Mesenchymal stem cell (in vitro differentiated cells and primary cell): ENCODE measurements around the gene CCNC.

Experiments used
- DNase-seq: peaks from one replicate; pipeline ENCODE4 v3.0.0-alpha.2; 2013
- H2AFZ ChIP-seq: one replicate; pipeline ENCODE4 v1.6.1; 2013; ENCODE audit warnings: low read depth, mild to moderate bottlenecking, control low read depth, inconsistent platforms, low read length, moderate library complexity
- H2AK5ac ChIP-seq: 2 replicates; pipeline ENCODE4 v1.6.1; 2013; ENCODE audit warnings: low read length, moderate library complexity, mild to moderate bottlenecking, inconsistent platforms; ENCODE audit not compliant: severe bottlenecking
- H2BK120ac ChIP-seq: one replicate; pipeline ENCODE4 v1.6.1; 2013; ENCODE audit warnings: low read depth, mild to moderate bottlenecking, inconsistent platforms, low read length, moderate library complexity
- H2BK12ac ChIP-seq, 2 experiments: one replicate each; pipeline ENCODE4 v1.6.1; 2013; ENCODE audit warnings: inconsistent platforms in 2 of 2, low read length in 2 of 2, mild to moderate bottlenecking in 2 of 2, moderate library complexity in 2 of 2, control low read depth in 1 of 2
- H2BK15ac ChIP-seq: one replicate; pipeline ENCODE4 v1.6.1; 2013; ENCODE audit warnings: mild to moderate bottlenecking, low read depth, inconsistent platforms; ENCODE audit not compliant: poor library complexity, severe bottlenecking
- H2BK5ac ChIP-seq: 2 replicates; pipeline ENCODE4 v1.6.1; 2013; ENCODE audit warnings: low read depth, mild to moderate bottlenecking, low read length, control low read depth, inconsistent platforms; ENCODE audit not compliant: poor library complexity, severe bottlenecking
- H3K14ac ChIP-seq, 2 experiments: one replicate each; pipeline ENCODE4 v1.6.1; 2013; ENCODE audit warnings: inconsistent platforms in 2 of 2, low read length in 2 of 2, control low read depth in 1 of 2, mild to moderate bottlenecking in 1 of 2, moderate library complexity in 1 of 2
- H3K18ac ChIP-seq, 2 experiments: one replicate each; pipeline ENCODE4 v1.6.1; 2013; ENCODE audit warnings: inconsistent platforms in 2 of 2, low read length in 2 of 2, control low read depth in 1 of 2, low read depth in 1 of 2, mild to moderate bottlenecking in 1 of 2
- H3K23ac ChIP-seq, 2 experiments: one replicate each; pipeline ENCODE4 v1.6.1; 2013; ENCODE audit warnings: inconsistent platforms in 2 of 2, low read length in 2 of 2, mild to moderate bottlenecking in 2 of 2, moderate library complexity in 2 of 2, control low read depth in 1 of 2
- H3K27ac ChIP-seq: 2 replicates; pipeline ENCODE4 v1.5.1; 2013; ENCODE audit warnings: mild to moderate bottlenecking, moderate library complexity, low read length, control low read depth, inconsistent platforms; ENCODE audit not compliant: poor library complexity, severe bottlenecking
- H3K27me3 ChIP-seq, 2 experiments: 2 replicates each; pipeline versions ENCODE4 v1.6.1 to v1.7.0; 2013; ENCODE audit warnings: low read length in 2 of 2, mild to moderate bottlenecking in 2 of 2, moderate library complexity in 2 of 2, control low read depth in 1 of 2, inconsistent platforms in 1 of 2; ENCODE audit not compliant: control insufficient read depth in 1 of 2, insufficient read depth in 1 of 2
- H3K36me3 ChIP-seq, 2 experiments: 2 replicates each; pipeline versions ENCODE4 v1.6.1 to v1.7.0; 2013; ENCODE audit warnings: low read length in 2 of 2, control low read depth in 1 of 2, inconsistent platforms in 1 of 2, low read depth in 1 of 2, mild to moderate bottlenecking in 1 of 2; ENCODE audit not compliant: insufficient read depth in 2 of 2, control insufficient read depth in 1 of 2
- H3K4ac ChIP-seq, 2 experiments: one replicate each; pipeline ENCODE4 v1.6.1; 2013; ENCODE audit warnings: inconsistent platforms in 2 of 2, low read length in 2 of 2, mild to moderate bottlenecking in 2 of 2, moderate library complexity in 2 of 2, control low read depth in 1 of 2, low read depth in 1 of 2
- H3K4me1 ChIP-seq: 2 replicates; pipeline ENCODE4 v1.6.1; 2013; ENCODE audit warnings: low read depth, low read length, control low read depth; ENCODE audit not compliant: control insufficient read depth, insufficient read depth
- H3K4me2 ChIP-seq: 2 replicates; pipeline ENCODE4 v1.6.1; 2013; ENCODE audit warnings: low read length, mild to moderate bottlenecking, inconsistent platforms; ENCODE audit not compliant: poor library complexity, severe bottlenecking
- H3K4me3 ChIP-seq, 2 experiments: 2 replicates each; pipeline versions ENCODE4 v1.5.1 to v1.7.0; 2013; ENCODE audit warnings: low read length in 2 of 2, mild to moderate bottlenecking in 2 of 2, control low read depth in 1 of 2, low read depth in 1 of 2; ENCODE audit not compliant: insufficient read depth in 1 of 2
- H3K79me1 ChIP-seq: replicated peaks from 2 replicates; pipeline ENCODE4 v1.6.1; 2013; ENCODE audit warnings: mild to moderate bottlenecking, control low read depth, low read length, inconsistent platforms; ENCODE audit not compliant: poor library complexity, severe bottlenecking
- H3K9ac ChIP-seq: 2 replicates; pipeline ENCODE4 v1.7.0; 2013; ENCODE audit warnings: mild to moderate bottlenecking, low read length, moderate library complexity
- H3K9me3 ChIP-seq: 2 replicates; pipeline ENCODE4 v1.7.0; 2013; ENCODE audit warnings: mild to moderate bottlenecking, low read length; ENCODE audit not compliant: control insufficient read depth
- H4K8ac ChIP-seq: one replicate; pipeline ENCODE4 v1.6.1; 2013; ENCODE audit warnings: inconsistent platforms, mild to moderate bottlenecking, low read length, moderate library complexity
- H4K91ac ChIP-seq: one replicate; pipeline ENCODE4 v1.6.1; 2013; ENCODE audit warnings: mild to moderate bottlenecking, low read length, inconsistent platforms
- WGBS: methylation state at CpG from one replicate; pipeline ENCODE4 v1.1.7; 2013; ENCODE audit warnings: mixed read lengths; 5-methylcytosine and 5-hydroxymethylcytosine counted together

The CCNC gene

DNA sequence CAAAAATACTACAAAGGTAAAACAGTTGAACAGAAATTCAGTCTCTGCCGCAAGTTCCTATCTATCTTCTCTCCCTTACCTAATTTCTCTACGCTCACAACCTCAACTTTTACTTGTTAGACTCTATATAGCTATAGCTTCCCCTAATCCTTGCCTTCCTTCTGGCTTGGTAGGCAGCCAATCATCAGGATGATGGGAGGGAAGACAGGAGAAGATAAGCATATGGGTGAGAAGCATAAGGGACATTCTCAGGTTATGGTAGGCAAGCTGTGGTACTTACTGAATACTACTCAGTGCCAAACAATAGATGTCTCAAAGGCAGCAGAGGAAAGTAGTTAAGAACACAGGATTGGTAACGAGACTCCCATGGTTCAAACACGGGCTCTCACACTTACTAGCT is 7.8 kb downstream of the CCNC start:
- H2BK12ac ChIP-seq, result no peak overlapping the region
- no peak overlapping the region for H4K91ac ChIP-seq
- no peak overlapping the region for H3K23ac ChIP-seq
- H3K4me1 ChIP-seq, result no peaks in the 10 kb centered on the region
- no peak for DNase-seq
- peaks cover 0 to 45% of the 10 kb centered on the region in 2 experiments for H3K36me3 ChIP-seq
- no peak overlapping the region for H4K8ac ChIP-seq
- no peak overlapping the region for H3K4ac ChIP-seq
- H2BK120ac ChIP-seq, result no peak overlapping the region
- WGBS, result 30% methylated on average over 1 of the region's 4 CpGs
- H3K27ac ChIP-seq, result no peak overlapping the region
- H3K18ac ChIP-seq, result no peak overlapping the region
- H3K14ac ChIP-seq, result no peak overlapping the region
- H3K27me3 ChIP-seq, result no peaks in the 10 kb centered on the region
- H3K4me2 ChIP-seq, result no peak overlapping the region
- H2AK5ac ChIP-seq, result no peak overlapping the region
- H3K9ac ChIP-seq, result no peak overlapping the region
- H3K9me3 ChIP-seq, result no peaks in the 10 kb centered on the region
- no peak overlapping the region for H2BK5ac ChIP-seq
- peaks cover 6% of the 10 kb centered on the region for H3K79me1 ChIP-seq
- no peak overlapping the region for H2AFZ ChIP-seq
- H2BK15ac ChIP-seq, result no peak overlapping the region
- H3K4me3 ChIP-seq, result no peak overlapping the region

DNA sequence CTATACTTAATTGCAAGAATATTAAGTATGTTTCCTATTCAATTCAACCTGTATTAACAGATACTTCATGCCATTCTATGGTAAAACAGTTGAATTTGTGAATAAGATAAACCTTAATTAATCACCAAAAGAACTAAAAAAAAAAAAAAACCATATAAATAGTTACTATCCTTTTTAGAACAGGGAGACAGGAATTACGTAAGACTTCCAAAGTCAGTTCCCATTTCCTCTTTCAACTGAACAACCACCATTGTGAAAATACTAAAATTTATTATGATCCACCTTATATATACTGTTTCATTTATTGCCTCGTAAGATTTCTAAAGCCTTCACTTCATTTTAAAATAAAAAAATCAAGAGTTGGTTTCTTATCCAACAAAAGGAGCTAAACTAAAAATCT is 9.4 kb downstream of the CCNC start:
- no peak overlapping the region for H3K18ac ChIP-seq

DNA sequence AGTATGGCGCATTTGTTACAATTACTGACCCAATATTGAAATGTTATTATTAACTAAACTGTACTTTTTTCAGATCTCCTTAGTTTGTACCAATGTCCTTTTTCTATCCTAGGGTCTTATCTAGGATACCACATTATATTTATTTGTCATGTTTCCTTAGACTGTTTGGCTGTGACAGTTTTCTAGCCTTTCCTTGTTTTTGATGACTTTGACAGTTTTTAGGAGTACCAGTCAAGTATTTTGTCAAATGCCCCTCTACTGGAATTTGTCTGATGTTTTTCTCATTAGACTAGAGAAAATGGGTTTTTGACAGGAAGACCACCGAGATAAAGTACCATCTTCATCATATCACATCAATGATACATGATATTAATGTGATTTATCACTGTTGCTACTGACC is 14.6 kb downstream of the CCNC start:
- H3K4me1 ChIP-seq, result no peaks in the 10 kb centered on the region
- DNase-seq, result no peak
- H3K27ac ChIP-seq, result no peak overlapping the region
- no peak overlapping the region for H3K23ac ChIP-seq
- peaks cover 9% of the 10 kb centered on the region for H3K79me1 ChIP-seq
- H3K36me3 ChIP-seq, result peaks cover 0 to 79% of the 10 kb centered on the region in 2 experiments
- H3K18ac ChIP-seq, result no peak overlapping the region
- no peak overlapping the region for H3K9ac ChIP-seq
- no peak overlapping the region for H2BK12ac ChIP-seq
- no peak overlapping the region for H2AK5ac ChIP-seq
- no peak overlapping the region for H4K91ac ChIP-seq
- no peak overlapping the region for H2AFZ ChIP-seq
- H2BK15ac ChIP-seq, result no peak overlapping the region
- WGBS, result no CpG with 5 or more reads among the region's 2 CpGs
- no peak overlapping the region for H3K14ac ChIP-seq
- no peak overlapping the region for H2BK5ac ChIP-seq
- H3K4me3 ChIP-seq, result no peak overlapping the region
- H3K4me2 ChIP-seq, result no peak overlapping the region
- H2BK120ac ChIP-seq, result no peak overlapping the region
- no peak overlapping the region for H3K4ac ChIP-seq
- no peak overlapping the region for H4K8ac ChIP-seq
- H3K9me3 ChIP-seq, result no peaks in the 10 kb centered on the region
- H3K27me3 ChIP-seq, result no peaks in the 10 kb centered on the region

More for the DNA sequence above, 9.4 kb downstream of the CCNC start:
- H2AFZ ChIP-seq, result no peak overlapping the region
- H3K4ac ChIP-seq, result no peak overlapping the region
- no peak overlapping the region for H3K27ac ChIP-seq
- no peak overlapping the region for H3K4me2 ChIP-seq
- H3K79me1 ChIP-seq, result peaks cover 9% of the 10 kb centered on the region
- no peaks in the 10 kb centered on the region for H3K4me1 ChIP-seq
- H3K9ac ChIP-seq, result no peak overlapping the region
- no peak overlapping the region for H2AK5ac ChIP-seq
- no peak overlapping the region for H2BK15ac ChIP-seq
- H3K27me3 ChIP-seq, result no peaks in the 10 kb centered on the region
- no peak overlapping the region for H3K23ac ChIP-seq
- H4K8ac ChIP-seq, result no peak overlapping the region
- no peak overlapping the region for H4K91ac ChIP-seq
- no peaks in the 10 kb centered on the region for H3K9me3 ChIP-seq
- H3K14ac ChIP-seq, result no peak overlapping the region
- H2BK5ac ChIP-seq, result no peak overlapping the region
- no peak overlapping the region for H2BK12ac ChIP-seq
- H2BK120ac ChIP-seq, result no peak overlapping the region
- no peak overlapping the region for H3K4me3 ChIP-seq
- 100% methylated on average over 2 of the region's 2 CpGs for WGBS
- H3K36me3 ChIP-seq, result peaks cover 0 to 61% of the 10 kb centered on the region in 2 experiments
- no peak for DNase-seq

DNA sequence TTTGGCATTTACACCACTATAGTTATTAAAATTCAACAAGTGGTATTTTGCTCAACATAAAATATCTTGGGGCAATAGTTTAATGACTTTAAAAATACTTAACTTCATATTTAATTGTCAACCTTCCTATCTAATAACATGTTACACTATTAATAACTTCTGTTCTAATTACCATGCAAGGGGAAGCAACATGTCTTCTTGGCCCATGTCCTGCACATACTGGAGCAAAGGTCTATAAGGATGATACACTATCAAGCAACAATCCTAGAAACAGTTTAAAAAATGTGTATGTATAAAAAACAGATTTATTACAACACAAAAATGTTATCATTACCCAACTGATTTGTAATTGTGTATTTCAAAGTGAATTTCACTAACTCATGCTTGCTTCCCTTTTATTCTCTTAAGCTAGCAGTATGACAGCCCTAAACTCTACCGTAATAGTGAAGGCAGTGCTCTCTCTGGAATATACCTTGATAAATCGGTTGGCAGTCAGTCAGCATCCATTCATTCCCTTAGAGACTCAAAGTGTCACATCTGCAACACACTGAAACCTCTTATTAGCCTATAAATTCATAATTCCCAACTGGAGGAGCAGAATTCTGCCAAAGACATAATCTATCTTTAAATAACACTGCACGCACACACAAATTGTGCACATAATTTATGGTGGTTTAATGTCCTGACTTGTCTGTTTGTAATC is 18.3 kb downstream of the CCNC start:
- 98% methylated on average over 2 of the region's 3 CpGs for WGBS
- no peak overlapping the region for H3K18ac ChIP-seq
- no peak overlapping the region for H3K4me2 ChIP-seq
- H2BK120ac ChIP-seq, result no peak overlapping the region
- H3K23ac ChIP-seq, result no peak overlapping the region
- peaks cover 7% of the 10 kb centered on the region for H3K79me1 ChIP-seq
- DNase-seq, result no peak
- H2BK12ac ChIP-seq, result no peak overlapping the region
- no peak overlapping the region for H3K9ac ChIP-seq
- no peak overlapping the region for H3K14ac ChIP-seq
- H3K27ac ChIP-seq, result no peak overlapping the region
- peaks cover 3 to 78% of the 10 kb centered on the region in 2 experiments for H3K36me3 ChIP-seq
- H2BK5ac ChIP-seq, result no peak overlapping the region
- H4K8ac ChIP-seq, result no peak overlapping the region
- no peaks in the 10 kb centered on the region for H3K4me1 ChIP-seq
- no peak overlapping the region for H3K4me3 ChIP-seq
- no peak overlapping the region for H2AK5ac ChIP-seq
- no peak overlapping the region for H2AFZ ChIP-seq
- H3K9me3 ChIP-seq, result no peaks in the 10 kb centered on the region
- no peaks in the 10 kb centered on the region for H3K27me3 ChIP-seq
- H2BK15ac ChIP-seq, result no peak overlapping the region
- no peak overlapping the region for H4K91ac ChIP-seq
- no peak overlapping the region for H3K4ac ChIP-seq
